ENCODE measurements around the gene ATP1B4.
"Not testable (repeated sequence)": the region's sequence is repeated elsewhere in the genome, so short reads cannot be mapped to it uniquely, and the experiment has no call there.

Gene ATP1B4

GRCh38 chrX:120331116-120331515 is 30.8 kb upstream of the ATP1B4 start:
- no peak for DNase-seq
- no peak overlapping the region for H3K4me3 Mint-ChIP-seq
- no peak for TF ChIP-seq CTCF (IDR thresholded peaks at IDR 0.05)
- no peaks in the 10 kb centered on the region for H3K4me1 Mint-ChIP-seq
- H3K27ac Mint-ChIP-seq = no peak overlapping the region
- H3K9me3 Mint-ChIP-seq = peaks cover 54% of the 10 kb centered on the region
- H3K27me3 Mint-ChIP-seq (ENCODE audit: low read depth, poor library complexity) = peaks cover 6% of the 10 kb centered on the region
- H3K36me3 Mint-ChIP-seq (ENCODE audit: low read depth) = no peaks in the 10 kb centered on the region

- H3K4me3 Mint-ChIP-seq = no peak overlapping the region
These were observed 29.5 kb upstream of the ATP1B4 start for GRCh38 chrX:120332394-120332793.

GRCh38 chrX:120334151-120334550 is 27.7 kb upstream of the ATP1B4 start:
- Mint-ChIP-seq H3K27me3 (ENCODE audit: low read depth, poor library complexity) (peaks cover 9% of the 10 kb centered on the region), H3K4me1 (no peaks in the 10 kb centered on the region), H3K27ac (no peak overlapping the region), H3K36me3 (ENCODE audit: low read depth) (no peaks in the 10 kb centered on the region), H3K9me3 (peaks cover 62% of the 10 kb centered on the region), H3K4me3 (no peak overlapping the region)
- DNase-seq = no peak
- TF ChIP-seq CTCF (IDR thresholded peaks at IDR 0.05) = no peak

More at GRCh38 chrX:120332394-120332793, 29.5 kb upstream of the ATP1B4 start:
- TF ChIP-seq CTCF (IDR thresholded peaks at IDR 0.05) = no peak
- Mint-ChIP-seq H3K4me1 (no peaks in the 10 kb centered on the region), H3K36me3 (ENCODE audit: low read depth) (no peaks in the 10 kb centered on the region), H3K9me3 (peaks cover 54% of the 10 kb centered on the region), H3K27ac (no peak overlapping the region), H3K27me3 (ENCODE audit: low read depth, poor library complexity) (peaks cover 6% of the 10 kb centered on the region)
- no peak for DNase-seq

- peaks cover 12% of the 10 kb centered on the region for H3K27me3 Mint-ChIP-seq (ENCODE audit: low read depth, poor library complexity)
- H3K27ac Mint-ChIP-seq = no peak overlapping the region
- DNase-seq = no peak
- H3K9me3 Mint-ChIP-seq = peaks cover 62% of the 10 kb centered on the region
- no peak for TF ChIP-seq CTCF (IDR thresholded peaks at IDR 0.05)
- H3K4me3 Mint-ChIP-seq = no peak overlapping the region
- no peaks in the 10 kb centered on the region for H3K36me3 Mint-ChIP-seq (ENCODE audit: low read depth)
- no peaks in the 10 kb centered on the region for H3K4me1 Mint-ChIP-seq
These were observed 27.3 kb upstream of the ATP1B4 start for GRCh38 chrX:120334603-120335002.

GRCh38 chrX:120335289-120335688 is 26.6 kb upstream of the ATP1B4 start:
- Mint-ChIP-seq H3K27ac (no peak overlapping the region), H3K36me3 (ENCODE audit: low read depth) (no peaks in the 10 kb centered on the region), H3K4me1 (no peaks in the 10 kb centered on the region), H3K27me3 (ENCODE audit: low read depth, poor library complexity) (peaks cover 15% of the 10 kb centered on the region), H3K4me3 (no peak overlapping the region), H3K9me3 (peaks cover 65% of the 10 kb centered on the region)
- no peak for TF ChIP-seq CTCF (IDR thresholded peaks at IDR 0.05)
- no peak for DNase-seq

- H3K4me3 Mint-ChIP-seq = no peak overlapping the region
- H3K9me3 Mint-ChIP-seq = peaks cover 70% of the 10 kb centered on the region
- no peak overlapping the region for H3K27ac Mint-ChIP-seq
- H3K27me3 Mint-ChIP-seq (ENCODE audit: low read depth, poor library complexity) = peaks cover 15% of the 10 kb centered on the region
- no peak for TF ChIP-seq CTCF (IDR thresholded peaks at IDR 0.05)
- no peaks in the 10 kb centered on the region for H3K36me3 Mint-ChIP-seq (ENCODE audit: low read depth)
- DNase-seq = no peak
- no peaks in the 10 kb centered on the region for H3K4me1 Mint-ChIP-seq
These were observed 25.0 kb upstream of the ATP1B4 start for GRCh38 chrX:120336899-120337298.

GRCh38 chrX:120344566-120344965 is 17.3 kb upstream of the ATP1B4 start:
- peaks cover 65% of the 10 kb centered on the region for H3K9me3 Mint-ChIP-seq
- DNase-seq; H3K4me3 Mint-ChIP-seq; H3K36me3 Mint-ChIP-seq (ENCODE audit: low read depth); H3K27ac Mint-ChIP-seq; H3K4me1 Mint-ChIP-seq: not testable (repeated sequence)
- H3K27me3 Mint-ChIP-seq (ENCODE audit: low read depth, poor library complexity) = peaks cover 11% of the 10 kb centered on the region
